ENCODE measurements around the gene SUSD2.

Gene SUSD2

GRCh38 chr22:24176040-24176439, 5.2 kb upstream of the SUSD2 start:
- POLR2A ChIA-PET, result no interaction called here

GRCh38 chr22:24176630-24177029, 4.7 kb upstream of the SUSD2 start:
- POLR2A ChIA-PET, result interaction anchor here (0.6 kb wide), 1 partner anchor 46 kb away, joined by 3 read pairs; no protein-coding TSS in a partner anchor

More at GRCh38 chr22:24176040-24176439, 5.2 kb upstream of the SUSD2 start:
- TF ChIP-seq CTBP1 (IDR thresholded peaks at IDR 0.05; ENCODE audit: borderline replicate concordance) (no peak), FOXM1 (IDR thresholded peaks at IDR 0.05; ENCODE audit: borderline replicate concordance) (no peak), SUZ12 (IDR thresholded peaks at IDR 0.05) (no peak), TARDBP (IDR thresholded peaks at IDR 0.05) (no peak), ELF4 (IDR thresholded peaks at IDR 0.05) (no peak), SP1 (IDR thresholded peaks at IDR 0.05) (no peak), FOXK2 (IDR thresholded peaks at IDR 0.05) (no peak), ZNF384 (IDR thresholded peaks at IDR 0.05) (no peak), PKNOX1 (IDR thresholded peaks at IDR 0.05) (no peak), LEF1 (IDR thresholded peaks at IDR 0.05; ENCODE audit: borderline replicate concordance) (no peak), BHLHE40 (IDR thresholded peaks at IDR 0.05; ENCODE audit: borderline replicate concordance) (no peak), ARNT (IDR thresholded peaks at IDR 0.05) (no peak), NFRKB (IDR thresholded peaks at IDR 0.05) (no peak)
- CTCF ChIA-PET, result interaction anchor here (1.4 to 2.5 kb wide), 2 partner anchors 21 to 43 kb away, joined by 5 to 8 read pairs; no protein-coding TSS in a partner anchor
- no peak for DNase-seq (ENCODE audit: extremely low spot score)

DNA sequence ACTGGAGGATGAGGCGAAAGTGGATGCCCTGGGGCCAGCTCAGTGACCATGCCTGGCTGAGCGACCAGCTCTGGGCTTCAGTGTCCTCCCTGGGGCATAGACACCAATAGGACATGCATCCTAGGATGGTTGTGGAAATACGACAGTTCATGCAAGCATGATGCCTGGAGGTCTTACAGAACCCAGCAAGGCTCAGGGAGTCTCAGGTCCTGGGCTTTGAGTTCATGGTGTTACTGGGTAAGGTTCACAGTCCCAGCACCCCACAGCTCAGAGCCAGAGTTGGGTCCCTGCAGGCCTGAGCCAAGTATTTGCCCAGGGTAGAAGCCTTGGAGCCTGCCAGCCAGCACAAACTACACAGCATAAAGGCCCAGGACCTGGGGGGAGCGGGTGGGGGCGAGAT, 4.2 kb upstream of the SUSD2 start:
- DNase-seq (ENCODE audit: extremely low spot score), result no peak
- ChIA-PET CTCF (interaction anchor here (0.5 to 0.8 kb wide), 2 partner anchors 11 to 600 kb away, joined by 3 read pairs; no protein-coding TSS in a partner anchor), POLR2A (interaction anchor here (0.6 kb wide), 1 partner anchor 47 kb away, joined by 3 read pairs; no protein-coding TSS in a partner anchor)
- TF ChIP-seq HDGF (IDR thresholded peaks at IDR 0.05; ENCODE audit: borderline replicate concordance), result no peak
- no peak for TF ChIP-seq TARDBP (IDR thresholded peaks at IDR 0.05)
- TF ChIP-seq ARNT (IDR thresholded peaks at IDR 0.05), result no peak
- TF ChIP-seq FOXA1 (IDR thresholded peaks at IDR 0.05), result no peak
- TF ChIP-seq SP1 (IDR thresholded peaks at IDR 0.05), result no peak
- no peak for TF ChIP-seq SUZ12 (IDR thresholded peaks at IDR 0.05)
- no peak for TF ChIP-seq ELF4 (IDR thresholded peaks at IDR 0.05)
- no peak for TF ChIP-seq NFRKB (IDR thresholded peaks at IDR 0.05)
- TF ChIP-seq LEF1 (IDR thresholded peaks at IDR 0.05; ENCODE audit: borderline replicate concordance), result no peak
- TF ChIP-seq L3MBTL2 (conservative IDR thresholded peaks at IDR 0.05), result no peak
- no peak for TF ChIP-seq BHLHE40 (IDR thresholded peaks at IDR 0.05; ENCODE audit: borderline replicate concordance)
- no peak for TF ChIP-seq FOXM1 (IDR thresholded peaks at IDR 0.05; ENCODE audit: borderline replicate concordance)
- no peak for TF ChIP-seq PKNOX1 (IDR thresholded peaks at IDR 0.05)
- no peak for TF ChIP-seq ZNF384 (IDR thresholded peaks at IDR 0.05)
- TF ChIP-seq FOXK2 (IDR thresholded peaks at IDR 0.05), result no peak

More at GRCh38 chr22:24176630-24177029, 4.7 kb upstream of the SUSD2 start:
- no peak for TF ChIP-seq BHLHE40 (IDR thresholded peaks at IDR 0.05; ENCODE audit: borderline replicate concordance)
- no peak for TF ChIP-seq PKNOX1 (IDR thresholded peaks at IDR 0.05)
- TF ChIP-seq ZNF384 (IDR thresholded peaks at IDR 0.05), result no peak
- TF ChIP-seq TARDBP (IDR thresholded peaks at IDR 0.05), result no peak
- TF ChIP-seq FOXK2 (IDR thresholded peaks at IDR 0.05), result no peak
- TF ChIP-seq CTBP1 (IDR thresholded peaks at IDR 0.05; ENCODE audit: borderline replicate concordance), result no peak
- no peak for TF ChIP-seq NFRKB (IDR thresholded peaks at IDR 0.05)
- no peak for TF ChIP-seq ELF4 (IDR thresholded peaks at IDR 0.05)
- no peak for TF ChIP-seq ARNT (IDR thresholded peaks at IDR 0.05)
- no peak for TF ChIP-seq L3MBTL2 (conservative IDR thresholded peaks at IDR 0.05)
- TF ChIP-seq LEF1 (IDR thresholded peaks at IDR 0.05; ENCODE audit: borderline replicate concordance), result no peak
- no peak for TF ChIP-seq SUZ12 (IDR thresholded peaks at IDR 0.05)
- no peak for TF ChIP-seq FOXM1 (IDR thresholded peaks at IDR 0.05; ENCODE audit: borderline replicate concordance)
- no peak for TF ChIP-seq FOXA1 (IDR thresholded peaks at IDR 0.05)
- no peak for TF ChIP-seq SP1 (IDR thresholded peaks at IDR 0.05)
- no peak for TF ChIP-seq HDGF (IDR thresholded peaks at IDR 0.05; ENCODE audit: borderline replicate concordance)
- DNase-seq (ENCODE audit: extremely low spot score), result no peak
- CTCF ChIA-PET, result interaction anchor here (0.5 to 0.8 kb wide), 2 partner anchors 12 to 599 kb away, joined by 3 read pairs; no protein-coding TSS in a partner anchor

DNA sequence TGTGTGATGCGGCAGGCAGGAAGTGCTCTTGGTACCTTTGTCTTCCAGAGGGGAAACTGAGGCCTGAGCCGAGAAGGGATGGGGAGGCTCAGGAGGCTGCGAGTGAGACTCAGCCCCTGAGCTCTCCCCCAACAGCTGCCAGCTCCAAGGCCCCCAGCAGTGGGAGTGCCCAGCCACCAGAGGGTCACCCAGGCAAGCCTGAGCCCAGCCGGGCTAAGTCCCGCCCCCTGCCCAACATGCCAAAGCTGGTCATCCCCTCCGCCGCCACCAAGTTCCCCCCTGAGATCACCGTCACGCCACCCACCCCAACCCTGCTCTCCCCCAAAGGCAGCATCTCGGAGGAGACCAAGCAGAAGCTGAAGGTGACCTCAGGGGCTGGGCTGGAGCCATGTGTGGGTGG, 3.8 kb upstream of the SUSD2 start:
- ChIA-PET POLR2A (interaction anchor here (0.6 kb wide), 1 partner anchor 47 kb away, joined by 3 read pairs; no protein-coding TSS in a partner anchor), CTCF (no interaction called here)
- no peak for DNase-seq (ENCODE audit: extremely low spot score)
- TF ChIP-seq ARNT (IDR thresholded peaks at IDR 0.05) (no peak), FOXA1 (IDR thresholded peaks at IDR 0.05) (no peak), ELF4 (IDR thresholded peaks at IDR 0.05) (no peak), SUZ12 (IDR thresholded peaks at IDR 0.05) (no peak), LEF1 (IDR thresholded peaks at IDR 0.05; ENCODE audit: borderline replicate concordance) (no peak), TARDBP (IDR thresholded peaks at IDR 0.05) (no peak), HDGF (IDR thresholded peaks at IDR 0.05; ENCODE audit: borderline replicate concordance) (no peak), BHLHE40 (IDR thresholded peaks at IDR 0.05; ENCODE audit: borderline replicate concordance) (no peak), ZNF384 (IDR thresholded peaks at IDR 0.05) (no peak)

GRCh38 chr22:24178021-24178431, 3.3 kb upstream of the SUSD2 start:
- DNase-seq (ENCODE audit: extremely low spot score), result no peak
- POLR2A ChIA-PET, result no interaction called here
- CTCF ChIA-PET, result no interaction called here
- TF ChIP-seq SUZ12 (IDR thresholded peaks at IDR 0.05) (no peak), L3MBTL2 (conservative IDR thresholded peaks at IDR 0.05) (no peak), FOXM1 (IDR thresholded peaks at IDR 0.05; ENCODE audit: borderline replicate concordance) (no peak), HDGF (IDR thresholded peaks at IDR 0.05; ENCODE audit: borderline replicate concordance) (no peak), ZNF384 (IDR thresholded peaks at IDR 0.05) (no peak), NFRKB (IDR thresholded peaks at IDR 0.05) (no peak), SP1 (IDR thresholded peaks at IDR 0.05) (no peak), PKNOX1 (IDR thresholded peaks at IDR 0.05) (no peak), CTBP1 (IDR thresholded peaks at IDR 0.05; ENCODE audit: borderline replicate concordance) (no peak), ARNT (IDR thresholded peaks at IDR 0.05) (no peak), BHLHE40 (IDR thresholded peaks at IDR 0.05; ENCODE audit: borderline replicate concordance) (no peak), LEF1 (IDR thresholded peaks at IDR 0.05; ENCODE audit: borderline replicate concordance) (no peak), ELF4 (IDR thresholded peaks at IDR 0.05) (no peak)
